Metanephros (tissue), 2 donors: ENCODE results near the gene ERAL1. TPM values are rescaled to one million over a fixed set of nuclear protein-coding genes. Genes with fewer than 3 reads are reported as not detected.

ENCODE experiments used
- small RNA-seq: library from RNA; depleted of rRNA; stranded (forward); fragments of <200 nt; gene quantifications from one replicate; pipeline ENCODE3, GENCODE V24; 2014; ENCODE audit warnings: low replicate concordance
- total RNA-seq: library from RNA; depleted of rRNA; stranded (reverse); fragments of >200 nt; gene quantifications from one replicate; pipeline ENCODE4 v1.2.3, GENCODE V29; 2014

The ERAL1 gene
- 38.7 TPM for total RNA-seq

GRCh38 chr17:28854457-28855335 lies at the start of gene ERAL1:
Gene ERAL1, plus strand, starts transcription at chr17:28855016. Its CDS starts 19 bp downstream, at chr17:28855035.

DNA sequence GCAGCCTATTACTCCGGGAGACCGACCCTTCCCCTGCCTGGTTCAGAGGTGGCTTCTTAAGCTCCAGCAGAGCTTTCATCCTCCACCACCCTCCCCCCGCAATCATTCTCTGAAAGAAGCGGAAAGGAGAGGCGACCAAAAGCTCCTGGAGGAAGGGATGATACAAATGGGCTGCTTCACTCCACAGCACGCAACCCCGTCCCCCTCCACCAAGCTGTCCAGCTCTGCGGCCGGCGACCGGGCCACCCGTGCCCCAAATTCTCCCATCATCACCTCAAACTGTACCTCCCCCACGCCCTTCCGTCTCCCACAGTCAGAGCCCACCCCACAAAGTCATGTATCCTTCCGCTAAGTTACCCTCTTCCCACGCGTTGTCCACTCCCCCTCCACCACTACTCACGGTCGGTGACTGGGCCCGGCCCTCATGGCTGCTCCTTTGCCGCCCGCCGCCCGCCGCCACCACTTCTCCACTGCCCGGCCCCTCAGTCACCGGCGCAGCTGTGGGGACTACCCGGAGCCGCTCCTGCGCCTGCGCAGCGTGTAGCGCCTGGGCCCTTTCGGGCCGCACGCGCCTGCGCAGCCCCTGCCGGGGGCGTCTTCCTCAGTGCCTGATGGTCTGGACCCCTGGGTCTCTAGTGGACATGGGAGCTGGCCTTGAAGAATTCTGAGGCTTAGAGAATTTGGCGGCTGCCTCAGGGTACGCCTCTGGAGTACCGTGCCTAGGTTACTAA lies 12.4 kb upstream of the ERAL1 start, which contains the start of gene FAM222B:
TSS of gene FAM222B (minus strand) at position 509 of the 731 bp plus-strand sequence. CDS start 76,123 bp downstream, outside the sequence.

GRCh38 chr17:28896884-28897768 lies 42.3 kb downstream of the ERAL1 start, which contains the start of gene FLOT2:
Gene FLOT2, minus strand, starts transcription at chr17:28897733. Its CDS starts 159 bp downstream, at chr17:28897574.

DNA sequence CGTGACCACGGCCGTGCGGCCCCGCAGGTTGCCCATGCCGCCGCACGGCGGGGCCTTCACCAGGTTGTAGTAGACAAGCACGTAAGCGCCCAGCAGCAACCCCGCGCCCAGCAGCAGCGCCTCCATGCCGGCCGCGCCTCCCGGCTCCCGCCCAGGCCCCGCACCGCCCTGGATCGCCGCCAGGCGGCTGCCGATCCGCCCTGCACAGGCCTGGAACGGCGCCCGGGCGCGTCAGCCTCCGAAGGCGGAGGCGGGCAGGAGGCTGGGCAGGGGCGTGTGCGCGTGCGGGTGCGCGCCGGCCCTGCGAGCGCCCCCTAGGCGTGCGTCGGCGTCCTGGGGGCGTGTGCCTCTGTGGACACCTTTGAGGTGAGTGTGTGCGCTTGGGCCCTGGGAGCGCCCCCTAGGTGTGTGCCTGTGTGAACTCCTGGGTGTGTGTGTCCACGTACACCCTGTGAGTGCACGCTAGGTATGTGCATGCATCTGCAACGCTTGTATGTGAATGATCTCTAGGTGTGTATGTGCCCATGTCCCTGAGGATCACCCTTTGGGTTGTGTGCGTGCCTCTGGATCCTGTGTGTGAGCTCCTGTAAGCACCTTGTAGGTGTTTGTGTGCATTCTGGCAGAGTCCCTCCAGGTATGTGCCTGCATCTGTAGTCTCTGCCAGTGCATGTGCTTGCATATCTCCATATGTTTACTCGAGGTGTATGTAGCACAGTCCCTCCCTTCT lies 48.2 kb downstream of the ERAL1 start, which contains the start of gene DHRS13:
TSS of gene DHRS13 (minus strand) at position 261 of the 727 bp plus-strand sequence. CDS start at position 126, 135 bp downstream.

Small RNA genes lying within 50 kb of the gene (small RNA-seq; reads per million reads assigned to genes)
- gene RF00019: not detected

Other genes with a start within 250 kb of the ERAL1 start
- gene RSKR, start 240.8 kb upstream of the ERAL1 start, total RNA-seq: 16.0 TPM
- gene BLTP2, start 209.9 kb upstream of the ERAL1 start, total RNA-seq: 119 TPM
- gene SDF2, start 193.1 kb upstream of the ERAL1 start, total RNA-seq: 43.9 TPM
- gene SUPT6H, start 192.8 kb upstream of the ERAL1 start, total RNA-seq: 88.8 TPM
- 3.3 TPM for gene PROCA1, start 143.1 kb upstream of the ERAL1 start, total RNA-seq
- 110 TPM for gene RAB34, start 137.1 kb upstream of the ERAL1 start, total RNA-seq
- gene RPL23A, start 135.0 kb upstream of the ERAL1 start, total RNA-seq: 613 TPM
- 6.1 TPM for gene TLCD1, start 128.8 kb upstream of the ERAL1 start, total RNA-seq
- gene NEK8, start 126.2 kb upstream of the ERAL1 start, total RNA-seq: 7.1 TPM
- gene TRAF4, start 111.0 kb upstream of the ERAL1 start, total RNA-seq: 141 TPM
- gene FAM222B, start 12.2 kb upstream of the ERAL1 start, total RNA-seq: 9.5 TPM
- gene FLOT2, start 42.7 kb downstream of the ERAL1 start, total RNA-seq: 49.9 TPM
- gene DHRS13, start 48.1 kb downstream of the ERAL1 start, total RNA-seq: 18.7 TPM
- 38.2 TPM for gene PHF12, start 96.5 kb downstream of the ERAL1 start, total RNA-seq
- gene SEZ6, start 151.0 kb downstream of the ERAL1 start, total RNA-seq: 0.06 TPM
- gene PIPOX, start 188.1 kb downstream of the ERAL1 start, total RNA-seq: 4.3 TPM